HepG2 (cell line): ENCODE data around the gene RFXANK. TPM values are rescaled to one million over a fixed set of nuclear protein-coding genes. Genes with fewer than 3 reads are reported as not detected.

Source experiments
- ATAC-seq: fragments of 200-7000 bp; cut with Tn5 transposase; 3 replicates; pipeline ENCODE4 v1.9.1; 2020; ENCODE audit warnings: mild to moderate bottlenecking, moderate library complexity
- BruUV-seq: library from RNA; stranded (reverse); fragments of 400-500 nt; replicated peaks from 2 replicates; lab custom pipeline; 2021; lab: Mats Ljungman, UMichigan
- CTCF ChIA-PET: fragments of 300-600 bp; formaldehyde crosslinking; extraction: SDS; loops from one replicate; lab custom pipeline; 2021; ENCODE audit warnings: low total read pairs, inconsistent platforms, low intra/inter-chr PET ratio; lab: Yijun Ruan, JAX
- POLR2A ChIA-PET: fragments of 350-600 bp; sonication (Branson Sonifier 250); formaldehyde crosslinking; loops from one replicate; lab custom pipeline; 2020; ENCODE audit warnings: antibody characterized with exemption, inconsistent platforms; lab: Yijun Ruan, JAX
- DNase-seq: peaks from one replicate; pipeline ENCODE4 v3.0.0-alpha.2; 2015; ENCODE audit warnings: low spot score
- FAIRE-seq: peaks from 3 replicates; lab custom pipeline; 2011; peaks lifted over from hg19 to GRCh38; lab: Jason Lieb, UNC
- H2AFZ ChIP-seq: one replicate; pipeline ENCODE4 v1.6.1; 2011; ENCODE audit warnings: low read length, inconsistent platforms
- H3K27ac ChIP-seq: fragments of 300-600 bp; 3 replicates; pipeline ENCODE4 v1.8.0; 2011; ENCODE audit warnings: mixed run types, mild to moderate bottlenecking, mixed read lengths, low read length, inconsistent platforms; ENCODE audit not compliant: insufficient read depth; ENCODE audit errors: extremely low read length
- H3K27me3 ChIP-seq, 2 experiments: fragments of 200-600 bp in 1 of 2; 2 replicates in 1 of 2; 3 replicates in 1 of 2; pipeline versions ENCODE4 v1.6.0 to v1.8.0; 2011; ENCODE audit warnings: low read length in 2 of 2, mild to moderate bottlenecking in 2 of 2, moderate library complexity in 2 of 2, inconsistent platforms in 1 of 2; ENCODE audit not compliant: insufficient read depth in 2 of 2, control insufficient read depth in 1 of 2
- H3K36me3 ChIP-seq, 2 experiments: fragments of 200-600 bp in 1 of 2; replicated peaks in 1 of 2; 2 replicates in 1 of 2; 3 replicates in 1 of 2; pipeline versions ENCODE4 v1.5.1 to v1.8.0; 2011; ENCODE audit warnings: low read length in 2 of 2, inconsistent platforms in 1 of 2; ENCODE audit not compliant: insufficient read depth in 2 of 2, control insufficient read depth in 1 of 2
- H3K4me1 ChIP-seq: 2 replicates; pipeline ENCODE4 v1.5.1; 2012; ENCODE audit warnings: low read length, inconsistent platforms; ENCODE audit not compliant: insufficient read depth
- H3K4me2 ChIP-seq: 2 replicates; pipeline ENCODE4 v1.6.0; 2011; ENCODE audit warnings: low read depth, low read length, inconsistent platforms
- H3K4me3 ChIP-seq, 3 experiments: fragments of 200-600 bp in 1 of 3; sonication (generic), shearing (Covaris generic) in 1 of 3; replicated peaks in 1 of 3; 2 replicates each; pipeline ENCODE4 v1.5.1; 2011 to 2016; ENCODE audit warnings: low read length in 3 of 3, inconsistent platforms in 2 of 3, low read depth in 2 of 3, mild to moderate bottlenecking in 2 of 3, control low read depth in 1 of 3, mixed read lengths in 1 of 3; ENCODE audit not compliant: insufficient read depth in 1 of 3
- H3K79me2 ChIP-seq: one replicate; pipeline ENCODE4 v1.6.1; 2011; ENCODE audit warnings: low read length, inconsistent platforms; ENCODE audit not compliant: insufficient read depth
- H3K9ac ChIP-seq: 2 replicates; pipeline ENCODE4 v1.6.0; 2011; ENCODE audit warnings: mild to moderate bottlenecking, low read depth, low read length, inconsistent platforms; ENCODE audit not compliant: insufficient read depth
- H3K9me3 ChIP-seq: 2 replicates; pipeline ENCODE4 v1.5.1; 2012; ENCODE audit warnings: mild to moderate bottlenecking, low read length
- H4K20me1 ChIP-seq: 2 replicates; pipeline ENCODE4 v1.6.0; 2011; ENCODE audit warnings: inconsistent platforms, mild to moderate bottlenecking, low read length, moderate library complexity; ENCODE audit not compliant: insufficient read depth
- CSRNP2 ChIP-seq: sonication (generic); formaldehyde crosslinking; conservative IDR thresholded peaks from 2 replicates; pipeline ENCODE4 v1.8.0; 2022; ENCODE audit warnings: low read depth, missing genetic modification reagents
- LCORL ChIP-seq, 2 experiments: fragments of 450-650 bp in 1 of 2; sonication (generic) in 1 of 2; formaldehyde crosslinking in 1 of 2; IDR thresholded peaks; 2 replicates each; pipeline versions ENCODE4 v1.5.0 to v1.6.1; 2017 to 2020; ENCODE audit warnings: antibody characterized with exemption in 1 of 2, missing genetic modification reagents in 1 of 2
- TARDBP ChIP-seq: sonication (generic); formaldehyde crosslinking; IDR thresholded peaks from 2 replicates; pipeline ENCODE4 v1.8.0; 2022; ENCODE audit warnings: mild to moderate bottlenecking, missing genetic modification reagents
- ZFP1 ChIP-seq: IDR thresholded peaks from 2 replicates; pipeline ENCODE4 v1.6.1; 2016
- ZNF407 ChIP-seq: sonication (generic); formaldehyde crosslinking; IDR thresholded peaks from one replicate; pipeline ENCODE4 v1.5.1; 2020; ENCODE audit warnings: mild to moderate bottlenecking, missing genetic modification reagents; ENCODE audit errors: not compliant biosample characterization
- ZNF557 ChIP-seq: sonication (generic); formaldehyde crosslinking; IDR thresholded peaks from 2 replicates; pipeline ENCODE4 v1.4.0; 2020; ENCODE audit warnings: missing genetic modification reagents
- ZNF83 ChIP-seq: sonication (generic); formaldehyde crosslinking; IDR thresholded peaks from 2 replicates; pipeline ENCODE4 v1.4.0; 2020; ENCODE audit warnings: missing genetic modification reagents, mild to moderate bottlenecking, borderline replicate concordance
- WGBS: methylation state at CpG from one replicate; pipeline ENCODE4 v1.1.6; 2017; ENCODE audit warnings: low lambda C conversion rate; 5-methylcytosine and 5-hydroxymethylcytosine counted together
- in situ Hi-C: cut with HindIII; loops from 2 replicates; pipeline ENCODE4 v1.10.0; 2017; ENCODE audit warnings: low pct_unique_long_range_greater_than_20kb; ENCODE audit not compliant: extremely low pct_ligation_motif_present
- intact Hi-C: fragments of 100-400 bp; cut with micrococcal nuclease; formaldehyde crosslinking; loops from one replicate; pipeline ENCODE4 v1.10.0; 2022; ENCODE audit not compliant: unreplicated experiment
- polyA plus RNA-seq, 8 experiments: library from polyadenylated mRNA; depleted of rRNA in 3 of 8; stranded (reverse) in 7 of 8; unstranded in 1 of 8; fragments of >200 nt; fragmentation: Illumina TruSeq in 4 of 8; extraction: Trizol in 4 of 8; gene quantifications; 2 replicates each; pipeline versions ENCODE4 v1.2.1 to v1.2.3, GENCODE V29; 2011 to 2016; ENCODE audit warnings: low read depth in 4 of 8, missing spikeins in 1 of 8, mixed read lengths in 1 of 8; ENCODE audit not compliant: insufficient read depth in 1 of 8
- total RNA-seq, 5 experiments: library from RNA; depleted of rRNA; stranded (reverse); fragments of >200 nt; fragmentation: Illumina TruSeq; extraction: Trizol; gene quantifications; 2 replicates each; pipeline ENCODE4 v1.2.3, GENCODE V29; 2016; ENCODE audit warnings: low read depth in 1 of 5

Gene RFXANK
- total and polyA plus RNA-seq, 2 of the 13 experiments (the other 11 are each of a cell fraction or from before 2014, with no cell fraction given): 49.9 to 80.7 TPM

GRCh38 chr19:19236173-19236572, 44.1 kb downstream of the RFXANK start:
- FAIRE-seq (no peak), DNase-seq (no peak), ATAC-seq (no peak)
- Histone ChIP-seq H3K4me2 (no peak overlapping the region), H3K27ac (no peak overlapping the region), H3K79me2 (no peaks in the 10 kb centered on the region), H3K9me3 (peaks cover 11% of the 10 kb centered on the region; the same call in 1 of the 2 replicates), H3K4me3 (no peak overlapping the region), H3K27me3 (peaks cover 0 to 11% of the 10 kb centered on the region in 2 experiments; a peak in 2 of 5 replicates), H3K9ac (no peak overlapping the region), H2AFZ (no peak overlapping the region), H4K20me1 (no peaks in the 10 kb centered on the region), H3K36me3 (no peaks in the 10 kb centered on the region), H3K4me1 (no peaks in the 10 kb centered on the region)
- TF ChIP-seq CSRNP2 (CRISPR knock-in tag) (no peak), ZNF83 (CRISPR knock-in tag) (no peak)
- no TSS peak for BruUV-seq
- ChIA-PET POLR2A (no interaction called here), CTCF (no interaction called here)
- in situ Hi-C loops: no loop called here
- intact Hi-C loops: no loop called here

GRCh38 chr19:19238126-19238894, 46.3 kb downstream of the RFXANK start:
- Histone ChIP-seq H4K20me1 (no peaks in the 10 kb centered on the region), H3K4me1 (no peaks in the 10 kb centered on the region), H3K4me3 (no peak overlapping the region), H3K9ac (no peak overlapping the region), H3K4me2 (no peak overlapping the region), H3K36me3 (no peaks in the 10 kb centered on the region), H3K79me2 (no peaks in the 10 kb centered on the region), H3K27me3 (peaks cover 0 to 9% of the 10 kb centered on the region in 2 experiments; a peak in 1 of 5 replicates), H3K27ac (no peak overlapping the region), H3K9me3 (peaks cover 11% of the 10 kb centered on the region; the same call in 1 of the 2 replicates), H2AFZ (no peak overlapping the region)
- BruUV-seq: no TSS peak
- intact Hi-C loops (no loop called here), in situ Hi-C loops (no loop called here)
- no peak for DNase-seq
- no peak for ATAC-seq
- ChIA-PET POLR2A (no interaction called here), CTCF (no interaction called here)
- WGBS: 37% methylated on average over 9 of the region's 18 CpGs
- no peak for FAIRE-seq
- no peak for TF ChIP-seq ZFP1
- TF ChIP-seq TARDBP (CRISPR knock-in tag): no peak
- TF ChIP-seq ZNF557 (CRISPR knock-in tag): no peak
- TF ChIP-seq ZNF407 (CRISPR knock-in tag): no peak
- TF ChIP-seq LCORL (IDR thresholded peaks at IDR 0.05): no peak
- TF ChIP-seq LCORL (CRISPR knock-in tag; IDR thresholded peaks at IDR 0.05): no peak
